GM18511 (cell line): ENCODE results near the gene HEXD.
"Not testable (repeated sequence)": the region's sequence is repeated elsewhere in the genome, so short reads cannot be mapped to it uniquely, and the experiment has no call there.

ENCODE experiments used
- ATAC-seq: cut with Tn5 transposase; IDR thresholded peaks from one replicate; pipeline ENCODE4 v1.9.1; 2021; ENCODE audit warnings: mild to moderate bottlenecking, moderate library complexity; ENCODE audit not compliant: unreplicated experiment

HEXD gene

DNA sequence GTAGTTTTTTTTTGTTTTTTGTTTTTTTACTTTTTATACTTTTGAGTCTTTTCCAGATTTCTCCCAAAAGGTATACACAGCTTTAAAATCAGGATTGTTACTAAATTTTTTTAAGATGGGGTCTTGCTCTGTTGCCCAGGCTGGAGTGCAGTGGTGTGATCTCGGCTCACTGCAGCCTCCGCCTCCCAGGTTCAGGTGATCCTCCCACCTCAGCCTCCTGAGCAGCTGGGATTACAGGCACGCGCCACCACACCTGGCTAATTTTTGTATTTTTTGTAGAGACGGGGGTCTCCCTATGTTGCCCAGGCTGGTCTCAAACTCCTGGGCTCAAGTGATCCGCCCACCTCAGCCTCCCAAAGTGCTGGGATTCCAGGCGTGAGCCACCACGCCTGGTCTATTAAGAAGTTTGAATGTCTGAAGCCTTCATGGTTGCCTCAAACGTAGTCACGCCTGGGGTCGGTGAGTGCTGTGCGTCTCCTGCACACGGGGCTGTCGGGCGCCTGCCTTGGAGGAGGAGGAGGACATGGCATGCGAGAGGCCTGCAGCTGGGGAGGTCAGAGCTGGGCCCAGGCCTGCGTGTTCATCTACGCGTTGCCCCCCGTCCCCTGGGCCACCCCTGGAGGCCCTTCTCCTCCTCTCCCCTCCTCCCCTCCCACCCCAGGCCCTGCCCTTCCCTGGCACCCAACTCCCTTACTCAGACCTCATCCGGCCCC, 35.8 kb upstream of the HEXD start:
- ATAC-seq, result not testable (repeated sequence)

DNA sequence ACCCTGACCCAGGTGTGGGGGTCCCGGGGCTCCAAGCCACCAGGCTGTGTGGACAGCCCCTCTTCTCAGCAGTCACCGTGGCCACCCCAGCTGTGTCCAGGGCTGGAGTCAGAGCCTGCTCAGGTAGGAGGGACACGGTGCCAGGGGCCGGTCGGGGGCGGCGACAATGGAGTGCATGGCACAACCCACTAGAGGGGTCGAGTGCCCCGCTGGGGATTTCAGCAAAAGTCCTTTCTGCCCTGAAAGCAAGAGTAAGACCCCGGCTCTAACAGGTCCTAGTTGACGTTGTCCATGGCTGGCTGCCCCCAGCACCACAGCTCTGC, 35.3 kb upstream of the HEXD start:
- no peak for ATAC-seq

GRCh38 chr17:82383411-82383810, 34.7 kb upstream of the HEXD start:
- no peak for ATAC-seq

- no peak for ATAC-seq
Measured at GRCh38 chr17:82384051-82384729, 34.0 kb upstream of the HEXD start.

GRCh38 chr17:82384730-82385481, 33.2 kb upstream of the HEXD start:
- no peak for ATAC-seq

- no peak for ATAC-seq
Measured at GRCh38 chr17:82385559-82386254, 32.4 kb upstream of the HEXD start.

- no peak for ATAC-seq
Measured at GRCh38 chr17:82386255-82386831, 31.8 kb upstream of the HEXD start.

DNA sequence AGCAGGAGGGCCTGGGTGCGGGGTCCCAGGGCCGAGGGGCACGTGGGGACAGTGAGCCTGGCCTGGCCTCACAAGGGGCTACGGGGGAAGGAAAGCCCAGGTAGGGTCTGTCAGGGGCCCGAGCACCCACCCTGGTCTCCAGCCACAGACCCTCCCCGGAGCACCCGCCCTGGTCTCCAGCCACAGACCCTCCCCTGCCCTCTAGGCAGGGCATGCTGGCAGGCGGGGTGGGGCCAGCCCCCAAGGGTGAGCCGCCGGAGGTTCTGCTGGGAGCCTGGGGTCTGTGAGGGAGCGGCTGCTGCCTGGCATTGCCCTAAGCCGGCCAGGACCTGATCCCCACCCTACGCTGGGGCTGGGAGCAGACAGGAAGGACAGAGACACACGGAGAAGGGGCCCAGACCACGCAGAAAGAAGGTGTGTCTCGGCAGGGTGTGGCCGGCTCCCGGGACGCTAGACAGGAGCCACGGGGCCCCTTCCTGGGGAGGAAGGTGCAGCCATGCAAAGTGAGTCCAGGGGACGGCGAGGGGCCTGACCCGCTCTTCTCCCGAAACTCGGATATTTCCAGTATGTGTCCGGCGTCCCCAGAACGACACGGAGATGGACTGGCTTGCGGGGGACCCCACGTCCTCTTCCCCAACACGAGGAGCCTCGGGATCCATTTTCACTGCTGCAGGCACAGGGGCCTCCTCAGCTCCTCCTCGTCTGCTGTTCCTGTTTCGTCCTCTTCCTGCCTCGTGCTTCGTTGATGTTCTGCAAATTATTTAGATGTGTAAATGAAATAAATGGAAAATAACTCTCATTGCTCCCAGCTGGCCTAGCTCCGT, 31.1 kb upstream of the HEXD start:
- no peak for ATAC-seq

DNA sequence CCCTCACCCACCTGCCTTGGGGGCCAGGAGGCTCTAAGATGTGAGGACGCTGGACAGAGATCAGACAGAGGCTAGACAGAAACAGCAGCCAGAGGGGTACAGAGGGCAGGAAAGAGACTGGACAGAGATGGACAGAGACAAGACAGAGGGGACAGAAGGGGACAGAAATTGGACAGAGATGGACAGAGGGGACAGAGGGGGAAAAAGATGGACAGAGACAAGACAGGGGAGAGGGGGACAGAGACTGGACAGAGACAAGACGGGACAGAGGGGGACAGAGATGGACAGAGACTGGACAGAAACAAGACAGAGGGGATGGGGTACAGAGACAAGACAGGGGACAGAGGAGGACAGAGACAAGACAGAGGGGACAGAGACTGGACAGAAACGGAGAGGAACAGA, 30.4 kb upstream of the HEXD start:
- no peak for ATAC-seq

DNA sequence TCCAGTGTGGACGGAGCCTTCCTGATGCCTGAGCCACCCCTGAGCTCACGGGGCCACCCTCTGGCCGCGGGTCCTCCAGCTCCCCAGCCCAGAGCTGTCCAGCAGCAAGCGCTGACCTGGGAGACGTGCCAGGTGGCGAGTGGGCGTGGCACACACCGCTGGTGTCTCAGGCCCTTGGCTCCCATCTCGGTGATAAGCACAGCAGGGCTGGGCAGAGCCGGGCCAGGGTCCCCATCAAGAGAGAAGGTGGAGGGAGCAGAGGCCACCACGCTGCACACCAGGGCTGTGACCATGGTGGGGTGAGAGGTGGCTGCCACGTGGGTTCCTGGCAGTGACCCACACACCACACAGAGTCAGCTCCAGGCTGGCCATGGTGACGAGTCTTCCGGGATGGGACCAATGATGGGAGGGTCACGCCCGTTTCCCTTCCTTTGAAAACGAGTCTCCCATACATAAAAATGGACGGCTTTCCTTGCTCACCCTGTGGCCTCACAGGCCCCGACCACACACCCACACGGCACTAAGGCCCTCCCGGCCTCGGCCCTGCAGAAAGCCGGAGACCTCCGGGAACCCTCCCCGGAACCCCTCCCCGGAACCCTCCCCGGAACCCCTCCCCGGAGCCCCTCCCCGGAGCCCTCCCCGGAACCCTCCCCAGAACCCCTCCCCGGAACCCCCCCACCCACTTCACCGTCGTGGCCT, 29.8 kb upstream of the HEXD start:
- no peak for ATAC-seq

- ATAC-seq, result no peak
Measured at GRCh38 chr17:82388922-82389283, 29.2 kb upstream of the HEXD start.

- ATAC-seq, result no peak
Measured at GRCh38 chr17:82389379-82389778, 28.8 kb upstream of the HEXD start.

DNA sequence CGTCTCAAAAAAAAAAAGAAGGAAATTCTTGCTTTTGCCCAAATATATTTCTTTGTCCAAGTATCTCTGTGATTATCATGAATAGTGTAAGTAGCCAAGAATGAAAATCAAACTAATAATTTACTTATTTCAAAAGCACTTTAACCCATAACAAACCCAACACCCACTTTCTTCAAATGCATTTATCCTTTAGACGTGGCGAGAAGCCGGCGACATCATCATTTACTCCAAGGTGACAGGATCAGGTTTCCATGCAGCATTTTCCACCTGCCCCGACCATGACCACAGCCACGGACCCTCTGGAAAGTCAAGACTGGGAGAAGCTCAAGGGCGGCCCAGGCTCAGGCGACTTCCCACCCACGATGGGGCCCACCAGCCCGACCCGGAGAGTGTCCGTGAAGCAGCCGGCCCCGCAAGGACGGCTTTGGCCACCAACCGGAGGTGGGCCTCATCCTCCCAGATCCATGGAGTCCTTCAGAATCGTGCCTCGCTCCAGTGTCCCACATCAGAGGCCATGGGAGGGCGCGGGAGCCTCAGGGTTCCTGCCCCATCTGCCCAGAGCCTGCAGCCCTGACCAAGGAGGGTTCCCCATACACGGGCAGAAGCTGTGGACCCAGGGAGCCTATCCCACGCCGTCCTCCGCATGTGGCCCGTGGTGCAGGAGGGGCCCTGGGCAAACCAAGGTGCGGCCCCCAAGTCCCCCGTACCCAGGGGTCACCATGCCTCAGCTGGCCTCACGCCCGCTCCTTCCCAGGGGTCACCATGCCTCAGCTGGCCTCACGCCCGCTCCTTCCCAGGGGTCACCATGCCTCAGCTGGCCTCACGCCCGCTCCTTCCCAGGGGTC, 27.9 kb upstream of the HEXD start:
- ATAC-seq, result no peak

- ATAC-seq, result no peak
Measured at GRCh38 chr17:82390860-82391435, 27.2 kb upstream of the HEXD start.

DNA sequence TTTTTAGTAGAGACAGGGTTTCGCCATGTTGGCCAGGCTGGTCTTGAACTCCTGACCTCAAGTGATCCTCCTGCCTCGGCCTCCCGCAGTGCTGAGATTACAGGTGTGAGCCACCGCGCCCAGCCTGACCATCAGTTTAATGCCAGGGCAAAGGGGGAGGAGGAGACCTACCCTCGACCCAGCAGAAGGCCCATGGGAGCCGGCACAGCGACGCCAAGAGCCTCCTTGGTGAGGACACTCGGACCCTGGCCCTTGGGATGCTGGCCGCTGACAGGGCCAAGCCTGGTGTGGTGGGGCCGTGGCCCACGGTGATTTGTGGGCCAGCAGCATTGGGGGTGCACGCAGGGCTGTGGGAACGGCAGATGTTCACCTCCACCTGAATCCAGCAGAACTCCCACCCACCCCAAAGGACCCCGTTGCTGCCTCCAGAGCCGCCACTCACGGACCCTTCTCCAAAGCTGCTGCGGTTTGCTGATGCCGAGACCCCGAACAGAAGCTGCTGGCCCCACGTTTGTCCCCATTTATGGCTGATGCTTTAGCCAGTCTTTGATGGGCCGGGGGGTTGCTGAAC, 26.6 kb upstream of the HEXD start:
- no peak for ATAC-seq

DNA sequence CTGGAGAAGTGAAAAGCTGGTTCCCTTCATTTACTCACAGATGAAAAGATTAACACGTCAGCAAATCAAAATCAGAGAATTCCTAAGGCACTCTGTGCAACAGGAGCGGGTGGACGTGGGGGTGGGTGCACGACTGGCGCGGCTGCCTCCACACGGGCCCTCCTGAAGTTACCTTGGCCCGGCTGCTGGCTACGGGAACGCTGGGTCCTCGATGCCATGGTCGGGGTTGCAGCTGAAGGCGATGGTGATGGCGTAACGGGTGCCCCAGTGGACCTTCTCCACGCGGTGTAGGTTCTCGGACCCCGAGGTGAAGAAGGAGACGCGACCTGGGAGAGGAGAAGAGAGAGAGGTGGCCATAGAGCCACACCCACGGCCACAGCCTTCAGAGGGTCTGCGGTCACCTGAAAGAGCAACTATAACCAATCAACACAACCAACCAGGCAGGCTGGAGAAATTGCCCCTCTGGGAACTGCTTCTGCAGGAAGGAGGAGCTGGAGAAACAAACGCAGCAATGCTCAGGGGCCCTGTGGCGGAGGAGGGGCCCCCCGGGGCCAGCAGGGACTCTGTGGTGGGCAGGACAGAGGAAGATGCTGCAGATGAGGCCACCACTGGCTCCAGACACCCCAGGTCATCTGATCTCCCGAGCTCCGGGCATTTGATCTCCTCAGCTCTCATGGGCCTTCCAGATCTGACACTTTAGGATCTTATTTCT, 25.8 kb upstream of the HEXD start:
- ATAC-seq, result no peak

- ATAC-seq, result no peak
Measured at GRCh38 chr17:82392941-82393340, 25.2 kb upstream of the HEXD start.

DNA sequence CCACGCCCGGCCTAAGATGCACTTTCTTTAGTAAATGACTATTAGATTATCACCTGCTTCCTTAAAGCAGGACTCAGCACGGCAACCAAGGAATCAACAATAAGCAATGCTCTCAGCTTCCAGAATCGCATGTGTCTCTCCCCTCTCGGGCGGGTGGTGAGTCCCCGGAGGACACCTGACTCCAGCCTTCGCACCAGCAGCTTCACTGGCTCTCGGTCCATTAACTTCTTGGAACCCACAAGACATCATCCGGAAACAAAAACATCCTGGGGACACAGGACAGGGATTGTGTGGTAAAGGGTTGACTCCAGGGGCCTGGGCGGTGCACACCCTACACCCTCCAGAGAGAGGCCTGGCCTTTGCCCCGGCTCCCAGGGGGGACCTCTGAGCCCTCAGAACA, 23.9 kb upstream of the HEXD start:
- ATAC-seq, result no peak
